B cell (primary cell): Measurements from ENCODE around the gene SHANK1. TPM values are rescaled to one million over a fixed set of nuclear protein-coding genes. Genes with fewer than 3 reads are reported as not detected.

Experiments used
- ATAC-seq: fragments of 200-7000 bp; cut with Tn5 transposase; one replicate; pipeline ENCODE4 v1.10.0; 2021; ENCODE audit warnings: low read depth, mild to moderate bottlenecking, moderate number of reproducible peaks, moderate library complexity
- CTCF ChIA-PET: fragments of 350-600 bp; sonication (Branson Sonifier 250); formaldehyde crosslinking; loops from one replicate; lab custom pipeline; 2021; ENCODE audit warnings: antibody characterized with exemption, inconsistent platforms; lab: Charles Lee
- POLR2A ChIA-PET: fragments of 350-600 bp; sonication (Branson Sonifier 250); formaldehyde crosslinking; loops from one replicate; lab custom pipeline; 2021; ENCODE audit warnings: antibody characterized with exemption; lab: Charles Lee
- DNase-seq: peaks from one replicate; pipeline ENCODE4 v3.0.0; 2013
- H2AFZ ChIP-seq: 2 replicates; pipeline ENCODE4 v1.6.1; 2012; ENCODE audit warnings: mild to moderate bottlenecking, low read depth, low read length; ENCODE audit not compliant: insufficient read depth, poor library complexity, severe bottlenecking
- H3K27ac ChIP-seq, 2 donors: 1 replicate in 1 of 2; 2 replicates in 1 of 2; pipeline ENCODE4 v1.5.1; 2012 to 2013; ENCODE audit warnings: low read length in 2 of 2, mild to moderate bottlenecking in 2 of 2, moderate library complexity in 1 of 2
- H3K27me3 ChIP-seq, 4 experiments: fragments of 200-600 bp in 1 of 4; sonication (generic) in 1 of 4; replicated peaks in 1 of 4; 1 replicate in 2 of 4; 2 replicates in 2 of 4; pipeline versions ENCODE4 v1.6.1 to v1.7.0; 2013 to 2016; ENCODE audit warnings: low read length in 3 of 4, mild to moderate bottlenecking in 2 of 4, mixed read lengths in 1 of 4, moderate library complexity in 1 of 4; ENCODE audit not compliant: insufficient read depth in 4 of 4, control insufficient read depth in 3 of 4; ENCODE audit errors: control extremely low read depth in 1 of 4
- H3K36me3 ChIP-seq, 2 experiments: replicated peaks in 1 of 2; 1 replicate in 1 of 2; 2 replicates in 1 of 2; pipeline versions ENCODE4 v1.6.1 to v1.7.1; 2013; ENCODE audit warnings: low read length in 1 of 2; ENCODE audit not compliant: insufficient read depth in 2 of 2, control insufficient read depth in 1 of 2; ENCODE audit errors: control extremely low read depth in 1 of 2, extremely low read depth in 1 of 2
- H3K4me1 ChIP-seq, 2 donors: fragments of 200-600 bp in 1 of 2; sonication (generic) in 1 of 2; 1 replicate in 1 of 2; 2 replicates in 1 of 2; pipeline versions ENCODE4 v1.5.1 to v1.6.1; 2013 to 2017; ENCODE audit warnings: low read length in 2 of 2; ENCODE audit not compliant: control insufficient read depth in 2 of 2, insufficient read depth in 2 of 2
- H3K4me2 ChIP-seq: replicated peaks from 2 replicates; pipeline ENCODE3; 2012; ENCODE audit warnings: mild to moderate bottlenecking, low read depth, low read length; ENCODE audit not compliant: poor library complexity, severe bottlenecking
- H3K4me3 ChIP-seq, 5 experiments: fragments of 200-600 bp in 1 of 5; sonication (generic) in 1 of 5; 1 replicate in 3 of 5; 2 replicates in 2 of 5; pipeline versions ENCODE4 v1.5.1 to v1.7.0; 2011 to 2016; ENCODE audit warnings: low read length in 4 of 5, mild to moderate bottlenecking in 4 of 5, low read depth in 2 of 5, control low read depth in 1 of 5, moderate library complexity in 1 of 5; ENCODE audit not compliant: insufficient read depth in 1 of 5; ENCODE audit errors: control extremely low read depth in 1 of 5, extremely low read depth in 1 of 5
- H3K79me2 ChIP-seq: fragments of 200-600 bp; sonication (generic); one replicate; pipeline ENCODE4 v1.6.0; 2016; ENCODE audit warnings: low read length; ENCODE audit not compliant: control insufficient read depth, insufficient read depth
- H3K9ac ChIP-seq: fragments of 200-600 bp; sonication (generic); 2 replicates; pipeline ENCODE4 v1.6.1; 2017; ENCODE audit warnings: mild to moderate bottlenecking, low read length, moderate library complexity
- H3K9me3 ChIP-seq, 3 donors: one replicate each; pipeline versions ENCODE4 v1.6.1 to v1.7.1; 2013; ENCODE audit warnings: low read length in 2 of 3; ENCODE audit not compliant: control insufficient read depth in 2 of 3, insufficient read depth in 1 of 3; ENCODE audit errors: control extremely low read depth in 1 of 3
- H4K20me1 ChIP-seq: 2 replicates; pipeline ENCODE4 v1.6.0; 2012; ENCODE audit warnings: mild to moderate bottlenecking, low read length; ENCODE audit not compliant: insufficient read depth, control insufficient read depth, poor library complexity, severe bottlenecking
- H3K27ac Mint-ChIP-seq: one replicate; pipeline ENCODE4 v1.8.0; 2021; ENCODE audit warnings: mixed read lengths
- H3K27me3 Mint-ChIP-seq: one replicate; pipeline ENCODE4 v1.8.0; 2021; ENCODE audit warnings: mixed read lengths
- H3K4me1 Mint-ChIP-seq: one replicate; pipeline ENCODE4 v1.8.0; 2021; ENCODE audit warnings: mixed read lengths
- H3K4me3 Mint-ChIP-seq: one replicate; pipeline ENCODE4 v1.8.0; 2021; ENCODE audit warnings: mixed read lengths
- H3K9me3 Mint-ChIP-seq: one replicate; pipeline ENCODE4 v1.8.0; 2022; ENCODE audit warnings: mixed read lengths; ENCODE audit not compliant: insufficient read depth
- CTCF ChIP-seq: fragments of 200-600 bp; IDR thresholded peaks from one replicate; pipeline ENCODE4 v1.8.0; 2022; ENCODE audit warnings: antibody characterized with exemption, mild to moderate bottlenecking
- EZH2 ChIP-seq: IDR thresholded peaks from 2 replicates; pipeline ENCODE4 v1.6.1; 2012; ENCODE audit warnings: borderline replicate concordance, low read depth, mild to moderate bottlenecking, moderate library complexity, low read length; ENCODE audit not compliant: insufficient read depth, poor library complexity, severe bottlenecking
- WGBS: methylation state at CpG from one replicate; pipeline ENCODE4 v1.1.5; 2013; ENCODE audit warnings: missing lambda C conversion rate; ENCODE audit not compliant: insufficient coverage; 5-methylcytosine and 5-hydroxymethylcytosine counted together
- intact Hi-C: fragments of 100-400 bp; cut with micrococcal nuclease; formaldehyde crosslinking; loops from one replicate; pipeline ENCODE4 v1.10.0; 2022
- polyA plus RNA-seq: library from polyadenylated mRNA; depleted of rRNA; stranded (reverse); fragments of >200 nt; gene quantifications from 2 replicates; pipeline ENCODE4 v1.2.3, GENCODE V29; 2012
- total RNA-seq, 2 donors: library from RNA; stranded (reverse); fragments of 120-200 nt in 1 of 2; gene quantifications; 1 replicate in 1 of 2; 2 replicates in 1 of 2; pipeline versions ENCODE4 v1.2.3 to v1.2.4, GENCODE V29; 2013 to 2022

The SHANK1 gene
- total and polyA plus RNA-seq, 2 donors (not counting 1 experiment from before 2014, with no cell fraction given) = not detected

DNA sequence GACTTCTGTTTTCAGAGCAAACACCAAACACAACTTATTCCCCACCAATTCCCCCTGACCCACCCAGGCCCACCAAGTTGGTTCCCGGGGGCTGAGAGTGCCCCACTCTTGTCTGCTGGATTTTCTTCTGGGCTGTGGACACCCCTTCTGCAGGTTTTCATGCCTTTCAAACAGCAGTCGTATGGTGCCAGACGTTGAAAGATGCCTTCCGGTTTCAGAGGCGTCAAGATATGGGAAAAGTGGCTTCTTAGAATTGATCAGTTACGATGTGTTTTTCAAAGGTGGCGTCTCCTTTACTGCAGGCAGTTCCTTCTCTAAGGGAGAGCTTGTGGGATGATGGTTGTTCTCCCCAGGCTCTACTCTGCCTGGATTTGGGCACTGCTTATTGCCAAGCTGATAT lies 16.3 kb upstream of the SHANK1 start:
- Mint-ChIP-seq H3K4me1 (no peaks in the 10 kb centered on the region), H3K27ac (no peak overlapping the region), H3K9me3 (no peaks in the 10 kb centered on the region), H3K27me3 (peaks cover 55% of the 10 kb centered on the region), H3K4me3 (no peak overlapping the region)
- Histone ChIP-seq H2AFZ (no peak overlapping the region), H3K9ac (no peak overlapping the region), H3K27me3 (peaks cover 0 to 20% (median 7%) of the 10 kb centered on the region in 4 experiments), H4K20me1 (no peaks in the 10 kb centered on the region), H3K36me3 (no peaks in the 10 kb centered on the region), H3K4me3 (no peak overlapping the region), H3K4me2 (no peak overlapping the region), H3K27ac (no peak overlapping the region), H3K4me1 (no peaks in the 10 kb centered on the region), H3K79me2 (no peaks in the 10 kb centered on the region), H3K9me3 (peaks cover 0 to 3% (median 0%) of the 10 kb centered on the region in 3 donors)
- WGBS = 75% methylated on average over 7 of the region's 7 CpGs
- no peak for DNase-seq
- no peak for TF ChIP-seq EZH2
- intact Hi-C loops = no loop called here
- CTCF ChIA-PET = no interaction called here
- POLR2A ChIA-PET = no interaction called here
- ATAC-seq = no peak

GRCh38 chr19:50729894-50730293 lies 10.3 kb upstream of the SHANK1 start:
- Mint-ChIP-seq H3K4me1 (peaks cover 15% of the 10 kb centered on the region), H3K9me3 (no peaks in the 10 kb centered on the region), H3K4me3 (no peak overlapping the region), H3K27me3 (peaks cover 50% of the 10 kb centered on the region), H3K27ac (no peak overlapping the region)
- no peaks in the 10 kb centered on the region for H3K36me3 ChIP-seq
- DNase-seq (no peak), ATAC-seq (no peak)
- peaks cover 11 to 15% of the 10 kb centered on the region in 2 donors for H3K4me1 ChIP-seq
- no peak overlapping the region for H3K4me3 ChIP-seq
- peaks cover 0 to 45% (median 12%) of the 10 kb centered on the region in 4 experiments for H3K27me3 ChIP-seq
- H3K9me3 ChIP-seq = peaks cover 0 to 32% (median 0%) of the 10 kb centered on the region in 3 donors
- ChIA-PET CTCF (no interaction called here), POLR2A (no interaction called here)
- H3K27ac ChIP-seq = no peak overlapping the region
- H3K9ac ChIP-seq = no peak overlapping the region
- intact Hi-C loops = no loop called here
- H4K20me1 ChIP-seq = no peaks in the 10 kb centered on the region
- H2AFZ ChIP-seq = no peak overlapping the region
- TF ChIP-seq CTCF (no peak), EZH2 (no peak)
- no peak overlapping the region for H3K4me2 ChIP-seq
- WGBS = 100% methylated on average over 3 of the region's 5 CpGs
- H3K79me2 ChIP-seq = no peaks in the 10 kb centered on the region
